LoVo (cell line): Measurements from ENCODE around the gene JUP.

Source experiments
- DNase-seq: peaks from one replicate; pipeline ENCODE4 v3.0.0-alpha.2; 2016; ENCODE audit warnings: low spot score

JUP gene

DNA sequence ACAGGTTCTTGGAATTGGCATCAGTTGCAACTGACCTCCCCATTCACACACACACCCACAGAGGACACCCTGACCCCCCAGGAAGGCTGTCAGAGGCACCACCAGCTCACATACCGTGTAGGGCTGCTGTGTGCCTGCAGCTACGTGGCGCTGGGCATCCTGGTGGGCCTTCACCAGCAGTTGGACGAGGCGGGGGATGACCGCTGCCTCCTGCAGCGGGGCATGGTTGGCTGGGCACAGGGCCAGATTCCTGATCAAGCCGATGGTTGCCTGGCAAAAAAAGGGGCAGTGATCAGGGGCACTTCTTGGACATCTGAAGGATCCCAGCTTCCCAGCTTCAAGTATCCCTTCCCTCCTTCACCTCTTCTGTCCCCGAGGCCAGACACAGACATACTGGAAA lies 27.9 kb downstream of the JUP start:
- no peak for DNase-seq

- no peak for DNase-seq
Observed at GRCh38 chr17:41754066-41754465, 32.4 kb downstream of the JUP start.

DNA sequence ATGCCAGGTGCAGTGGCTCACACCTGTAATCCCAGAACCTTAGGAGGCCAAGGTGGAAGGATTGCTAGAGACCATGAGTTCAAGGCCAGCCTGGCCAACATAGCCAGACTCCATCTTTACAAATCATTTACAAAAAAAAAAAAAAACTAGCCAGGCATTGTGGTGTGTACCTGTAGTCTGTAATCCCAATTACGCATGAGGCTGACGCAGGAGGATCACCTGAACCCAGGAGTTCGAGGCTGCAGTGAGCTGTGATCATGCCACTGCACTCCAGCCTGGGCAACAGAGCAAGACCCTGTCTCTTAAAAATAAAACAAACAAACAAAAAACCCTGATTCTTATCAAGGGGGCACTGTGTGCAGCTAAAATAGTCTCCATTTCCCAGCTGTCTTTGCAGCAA lies 35.2 kb downstream of the JUP start:
- DNase-seq: no peak

GRCh38 chr17:41750862-41751261 lies 35.6 kb downstream of the JUP start:
- DNase-seq: no peak

- no peak for DNase-seq
Observed at GRCh38 chr17:41748275-41748674, 38.2 kb downstream of the JUP start.

DNA sequence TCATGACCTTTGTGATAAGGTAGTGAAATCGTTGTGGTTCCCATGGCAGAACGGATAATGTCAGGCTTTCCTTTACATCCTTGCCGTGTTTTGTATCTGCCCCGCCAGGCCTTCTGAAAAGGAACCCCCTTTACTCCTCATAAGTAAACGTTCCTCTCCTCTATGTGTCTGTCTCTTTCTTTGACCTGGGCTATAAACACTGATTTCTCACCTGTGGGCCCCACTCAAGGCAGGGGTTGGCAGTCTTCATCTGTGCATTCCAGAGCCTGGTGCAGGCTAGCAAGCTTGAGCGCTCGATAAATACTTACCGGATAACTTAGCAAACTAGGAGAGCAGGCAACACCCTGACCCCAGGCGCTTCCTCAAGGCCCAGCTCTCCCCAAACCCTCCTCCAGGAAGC lies 44.8 kb downstream of the JUP start:
- DNase-seq: no peak

- DNase-seq: no peak
Observed at GRCh38 chr17:41740506-41740905, 46.0 kb downstream of the JUP start.

GRCh38 chr17:41739661-41740352 lies 46.7 kb downstream of the JUP start:
- DNase-seq: peak; percentile 42

DNA sequence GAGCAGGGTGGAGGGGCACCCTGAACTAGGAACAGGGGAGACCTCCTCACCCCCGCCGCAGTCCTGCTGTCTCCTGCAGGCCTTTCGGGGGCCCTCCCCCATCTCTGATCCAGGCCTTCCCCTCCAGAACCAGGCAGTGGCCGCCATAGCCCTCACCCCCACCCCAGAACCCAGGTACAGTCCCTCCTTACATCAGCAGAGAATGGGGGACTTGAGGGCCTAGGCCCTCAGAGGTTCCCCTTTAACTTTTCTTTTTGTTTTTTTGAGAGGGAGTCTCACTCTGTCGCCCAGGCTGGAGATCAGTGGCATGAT lies 47.8 kb downstream of the JUP start:
- DNase-seq: no peak

- DNase-seq: peak; percentile 86
Observed at GRCh38 chr17:41738077-41738800, 48.3 kb downstream of the JUP start.

DNA sequence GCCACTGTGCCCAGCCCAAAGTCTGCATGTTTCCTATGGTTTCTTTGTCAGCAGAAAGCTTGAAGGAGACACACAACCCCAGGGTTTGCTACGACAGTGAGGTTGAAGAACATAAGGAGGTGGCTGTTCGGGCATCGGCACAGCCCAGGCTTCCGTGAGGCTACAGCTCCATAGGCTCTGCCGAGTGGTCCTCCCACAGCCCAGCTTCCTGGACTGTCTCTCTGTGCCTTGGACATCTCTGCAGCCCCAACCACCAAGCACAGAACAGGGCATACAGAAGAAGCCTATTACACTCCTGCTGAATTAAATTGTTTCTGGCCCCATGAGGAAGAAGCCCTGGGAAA lies 48.9 kb downstream of the JUP start:
- no peak for DNase-seq

DNA sequence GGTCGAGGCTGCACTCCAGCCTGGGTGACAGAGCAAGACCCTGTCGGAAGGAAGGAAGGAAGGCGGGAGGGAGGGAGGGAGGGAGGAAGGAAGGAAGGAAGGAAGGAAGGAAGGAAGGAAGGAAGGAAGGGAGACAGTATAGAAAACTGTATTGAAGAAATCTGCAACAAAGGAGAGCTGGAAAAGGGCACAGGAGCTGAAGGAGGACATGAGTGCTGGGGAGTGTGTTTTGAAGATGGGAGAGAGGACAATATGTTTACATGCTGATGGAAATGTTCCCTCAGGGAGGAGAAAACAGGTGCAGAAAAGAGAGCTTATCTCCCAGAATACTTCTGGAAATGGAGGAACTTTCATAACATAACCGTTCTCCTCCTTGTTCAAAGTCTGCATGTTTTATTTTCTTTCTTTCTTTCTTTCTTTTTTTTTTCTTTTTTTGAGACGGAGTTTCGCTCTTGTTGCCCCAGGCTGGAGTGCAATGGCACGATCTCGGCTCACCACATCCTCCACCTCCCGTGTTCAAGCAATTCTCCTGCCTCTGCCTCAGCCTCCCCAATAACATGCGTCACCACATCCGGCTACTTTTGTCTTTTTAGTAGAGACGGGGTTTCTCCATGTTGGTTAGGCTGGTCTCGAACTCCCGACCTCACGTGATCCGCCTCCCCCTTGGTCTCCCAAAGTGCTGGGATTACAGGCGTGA lies 49.4 kb downstream of the JUP start:
- no peak for DNase-seq

- DNase-seq: no peak
Observed at GRCh38 chr17:41735744-41736143, 50.8 kb downstream of the JUP start.

GRCh38 chr17:41734949-41735313 lies 51.6 kb downstream of the JUP start:
- no peak for DNase-seq

DNA sequence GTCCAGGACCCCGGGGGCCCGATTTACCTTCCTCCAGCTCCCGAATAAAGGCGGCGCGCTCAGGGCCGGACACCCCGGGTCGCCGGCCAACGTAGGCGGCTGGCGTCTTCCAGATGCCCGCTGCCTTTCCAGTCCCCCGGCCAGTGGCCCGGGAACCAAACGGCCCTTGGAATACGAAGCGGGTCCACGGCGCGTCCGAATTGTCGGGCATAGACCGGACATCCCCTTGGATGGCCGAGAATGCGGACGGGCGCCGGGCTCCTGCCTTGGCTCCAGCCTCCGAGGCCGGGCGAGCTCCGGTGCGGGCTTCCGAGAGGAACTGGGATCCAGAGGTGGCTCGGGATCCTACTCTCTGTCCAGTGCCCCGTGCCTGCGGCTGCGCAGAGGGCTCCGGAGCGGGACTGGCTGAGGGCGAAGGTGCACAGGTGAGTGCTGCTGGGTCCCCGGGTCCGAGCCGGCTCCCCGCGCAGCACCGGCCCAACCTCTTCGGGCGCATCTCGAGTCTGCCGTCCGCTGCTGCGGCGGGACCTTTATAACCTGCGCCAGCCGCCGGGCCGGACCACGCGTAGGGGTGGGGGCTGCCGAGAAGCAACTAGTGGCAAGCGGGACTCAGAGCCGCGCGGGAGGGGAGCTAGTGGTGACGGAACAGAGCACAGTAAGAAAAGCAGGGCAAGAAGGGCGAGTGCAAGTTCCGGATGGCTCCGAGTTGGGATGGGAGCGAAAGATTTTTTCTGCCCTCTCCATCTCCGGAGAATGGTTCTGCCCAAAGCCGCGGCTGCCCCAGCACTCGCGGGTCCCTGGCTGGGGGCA lies 52.2 kb downstream of the JUP start, which contains the start of gene HAP1:
HAP1 (minus strand) TSS at position 505 of the 810 bp plus-strand sequence; CDS start at position 496, 9 bp downstream.
- DNase-seq: no peak

GRCh38 chr17:41733348-41734138 lies 53.0 kb downstream of the JUP start:
- DNase-seq: no peak

DNA sequence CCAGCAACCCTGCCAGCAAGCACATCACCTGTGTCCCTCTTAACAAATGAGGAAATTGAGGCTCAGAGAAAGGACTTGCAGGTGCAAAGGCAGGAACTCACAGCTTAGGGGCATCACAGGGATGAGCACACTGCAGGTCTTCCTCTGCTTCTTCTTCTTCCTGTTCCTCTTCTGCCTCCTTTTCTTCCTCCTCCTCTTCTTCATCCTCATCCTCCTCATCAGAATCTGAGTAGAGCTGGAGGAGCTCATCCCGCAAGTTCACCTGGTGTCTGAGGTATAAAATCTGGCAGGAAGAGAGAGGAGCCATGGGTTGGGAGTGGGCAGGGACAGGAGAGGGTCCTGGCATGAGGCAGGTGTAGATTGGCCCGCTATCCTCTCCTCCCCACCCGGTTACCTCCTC lies 54.7 kb downstream of the JUP start:
- no peak for DNase-seq

GRCh38 chr17:41730479-41730878 lies 56.0 kb downstream of the JUP start:
- no peak for DNase-seq

DNA sequence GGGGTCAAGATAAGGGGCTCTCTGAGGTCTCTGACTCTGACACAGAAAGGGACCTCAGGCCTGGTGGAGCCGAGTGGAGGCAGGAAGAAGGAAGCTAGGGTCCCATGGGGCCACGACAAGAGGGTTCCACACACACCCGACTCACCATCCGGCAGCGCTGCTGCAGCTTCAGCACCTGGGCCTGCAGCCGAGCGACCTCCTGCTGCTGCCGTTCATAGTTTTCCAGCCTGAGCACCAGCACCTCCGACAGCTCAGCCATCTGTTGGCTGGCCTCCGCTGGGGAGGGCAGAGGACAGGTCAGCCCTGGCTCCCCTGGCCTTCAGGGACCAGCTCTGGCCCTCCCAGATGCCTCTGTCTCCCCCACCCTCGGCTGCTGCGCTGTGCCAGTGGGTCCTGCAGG lies 58.5 kb downstream of the JUP start:
- no peak for DNase-seq

DNA sequence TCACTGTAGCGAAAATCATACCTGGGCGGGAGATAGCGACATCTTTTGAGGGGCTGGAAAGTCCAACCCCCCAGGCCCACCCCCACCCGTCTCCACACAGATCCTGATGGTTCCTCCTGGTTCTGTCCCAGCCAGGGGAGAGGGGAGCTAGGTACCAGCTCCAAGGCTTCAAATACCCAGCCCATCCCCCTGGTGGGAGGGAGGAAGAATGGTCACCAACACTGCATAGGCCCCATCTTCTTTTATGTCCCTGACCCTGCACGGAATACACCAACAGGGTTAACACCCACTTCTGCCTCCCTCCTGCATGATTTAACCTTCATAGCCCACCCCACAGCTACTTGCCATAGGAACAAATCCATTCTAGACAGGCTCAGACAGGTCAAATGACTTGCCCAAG lies 61.4 kb downstream of the JUP start:
- no peak for DNase-seq

GRCh38 chr17:41724476-41725050 lies 61.9 kb downstream of the JUP start:
- no peak for DNase-seq
